Breast epithelium (tissue), 3 donors: ENCODE measurements around the gene SEPTIN8.

ENCODE experiments used
- CTCF ChIP-seq, 3 donors: fragments of 450-650 bp; IDR thresholded peaks; one replicate each; pipeline ENCODE4 v1.5.1; 2016 to 2017; ENCODE audit warnings: antibody characterized with exemption in 3 of 3, mild to moderate bottlenecking in 3 of 3, moderate library complexity in 3 of 3
- POLR2AphosphoS5 ChIP-seq, 3 donors: sonication (generic); formaldehyde crosslinking; IDR thresholded peaks; one replicate each; pipeline ENCODE4 v1.6.1; 2017; ENCODE audit warnings: antibody characterized with exemption in 3 of 3

- TF ChIP-seq CTCF (IDR thresholded peaks at IDR 0.05) = no peak
- no peak for TF ChIP-seq POLR2AphosphoS5 (IDR thresholded peaks at IDR 0.05)
Measured at GRCh38 chr5:132778856-132779255, 1.8 kb upstream of the SEPTIN8 start.
